Smooth muscle cell (in vitro differentiated cells): Measurements from ENCODE around the gene ACKR3. TPM values are rescaled to one million over a fixed set of nuclear protein-coding genes. Genes with fewer than 3 reads are reported as not detected.

Source experiments
- DNase-seq: peaks from one replicate; lab custom pipeline; 2025; ENCODE audit not compliant: unreplicated experiment; lab: John Stamatoyannopoulos, UW
- H2AFZ ChIP-seq: fragments of 200-600 bp; sonication (generic); 2 replicates; pipeline ENCODE4 v1.6.0; 2016; ENCODE audit warnings: antibody characterized with exemption, low read depth, mild to moderate bottlenecking
- H3F3A ChIP-seq: fragments of 200-600 bp; sonication (generic); 2 replicates; pipeline ENCODE4 v1.6.0; 2017; ENCODE audit warnings: antibody characterized with exemption, low read depth
- H3K27ac ChIP-seq: fragments of 200-600 bp; sonication (generic); 2 replicates; pipeline ENCODE4 v1.5.1; 2016; ENCODE audit warnings: low read depth, mild to moderate bottlenecking
- H3K27me3 ChIP-seq: fragments of 200-600 bp; sonication (generic); 2 replicates; pipeline ENCODE4 v1.6.1; 2016; ENCODE audit warnings: low read depth, mild to moderate bottlenecking
- H3K36me3 ChIP-seq: fragments of 200-600 bp; sonication (generic); 2 replicates; pipeline ENCODE4 v1.5.1; 2016; ENCODE audit warnings: low read depth
- H3K4me1 ChIP-seq: fragments of 200-600 bp; sonication (generic); 2 replicates; pipeline ENCODE4 v1.5.1; 2016; ENCODE audit warnings: low read depth
- H3K4me2 ChIP-seq: fragments of 200-600 bp; sonication (generic); 2 replicates; pipeline ENCODE4 v1.6.0; 2016; ENCODE audit warnings: mild to moderate bottlenecking
- H3K4me3 ChIP-seq: fragments of 200-600 bp; sonication (generic); 2 replicates; pipeline ENCODE4 v1.5.1; 2016; ENCODE audit warnings: mild to moderate bottlenecking
- H3K79me2 ChIP-seq: fragments of 200-600 bp; sonication (generic); 2 replicates; pipeline ENCODE4 v1.6.0; 2016; ENCODE audit warnings: low read depth, mild to moderate bottlenecking
- H3K9ac ChIP-seq: fragments of 200-600 bp; sonication (generic); 2 replicates; pipeline ENCODE4 v1.6.0; 2016; ENCODE audit warnings: low read depth
- H3K9me3 ChIP-seq: fragments of 200-600 bp; sonication (generic); replicated peaks from 2 replicates; pipeline ENCODE4 v1.5.1; 2016; ENCODE audit warnings: low read depth
- H4K20me1 ChIP-seq: fragments of 200-600 bp; sonication (generic); 2 replicates; pipeline ENCODE4 v1.6.0; 2016; ENCODE audit warnings: low read depth
- CTCF ChIP-seq: fragments of 200-600 bp; sonication (generic); IDR thresholded peaks from 2 replicates; pipeline ENCODE4 v1.5.1; 2017; ENCODE audit warnings: borderline replicate concordance, mild to moderate bottlenecking, antibody characterized with exemption; ENCODE audit not compliant: insufficient read depth, poor library complexity, severe bottlenecking
- WGBS: methylation state at CpG from one replicate; pipeline ENCODE4 v1.1.7; 2016; ENCODE audit warnings: low lambda C conversion rate; 5-methylcytosine and 5-hydroxymethylcytosine counted together
- polyA plus RNA-seq: library from polyadenylated mRNA; unstranded; fragments of >200 nt; fragmentation: Nextera tagmentation; extraction: Ambion mirVana; gene quantifications from 2 replicates; pipeline ENCODE4 v1.2.1, GENCODE V29; 2016
- total RNA-seq: library from RNA; depleted of rRNA; stranded (reverse); fragments of >200 nt; gene quantifications from 2 replicates; pipeline ENCODE4 v1.2.3, GENCODE V29; 2014

ACKR3 gene
- total and polyA plus RNA-seq, 2 experiments from 2014 or later, result 44.6 to 72.5 TPM

- peaks cover 15% of the 10 kb centered on the region for H4K20me1 ChIP-seq
- 72% methylated on average over 16 of the region's 16 CpGs for WGBS
- no peak overlapping the region for H3K27ac ChIP-seq
- no peaks in the 10 kb centered on the region for H3K36me3 ChIP-seq
- no peak for DNase-seq
- H3K79me2 ChIP-seq, result peaks cover 16% of the 10 kb centered on the region
- no peak overlapping the region for H3K4me2 ChIP-seq
- H2AFZ ChIP-seq, result no peak overlapping the region
- H3K4me1 ChIP-seq, result peaks cover 1% of the 10 kb centered on the region
- no peak overlapping the region for H3K9ac ChIP-seq
- H3K4me3 ChIP-seq, result no peak overlapping the region
- H3K9me3 ChIP-seq, result no peaks in the 10 kb centered on the region
- TF ChIP-seq CTCF, result no peak
- H3F3A ChIP-seq, result no peaks in the 10 kb centered on the region
- H3K27me3 ChIP-seq, result no peaks in the 10 kb centered on the region
Measured at GRCh38 chr2:236584521-236585384, 15.1 kb downstream of the ACKR3 start.

GRCh38 chr2:236585966-236586365, 16.3 kb downstream of the ACKR3 start:
- no peaks in the 10 kb centered on the region for H3K27me3 ChIP-seq
- 97% methylated on average over 5 of the region's 5 CpGs for WGBS
- DNase-seq, result no peak

GRCh38 chr2:236587861-236588815, 18.5 kb downstream of the ACKR3 start:
- no peak for DNase-seq
- no peak overlapping the region for H3K27ac ChIP-seq
- H3K36me3 ChIP-seq, result no peaks in the 10 kb centered on the region
- no peak overlapping the region for H3K9ac ChIP-seq
- no peak overlapping the region for H2AFZ ChIP-seq
- no peak overlapping the region for H3K4me3 ChIP-seq
- no peaks in the 10 kb centered on the region for H3K4me1 ChIP-seq
- 96% methylated on average over 32 of the region's 32 CpGs for WGBS
- H3K4me2 ChIP-seq, result no peak overlapping the region
- H3F3A ChIP-seq, result no peaks in the 10 kb centered on the region
- H3K27me3 ChIP-seq, result no peaks in the 10 kb centered on the region
- H4K20me1 ChIP-seq, result no peaks in the 10 kb centered on the region
- no peaks in the 10 kb centered on the region for H3K79me2 ChIP-seq
- TF ChIP-seq CTCF, result no peak
- H3K9me3 ChIP-seq, result no peaks in the 10 kb centered on the region

More at GRCh38 chr2:236585966-236586365, 16.3 kb downstream of the ACKR3 start:
- H3K4me1 ChIP-seq, result no peaks in the 10 kb centered on the region
- no peak overlapping the region for H3K27ac ChIP-seq
- H4K20me1 ChIP-seq, result peaks cover 7% of the 10 kb centered on the region
- TF ChIP-seq CTCF, result no peak
- H3K9ac ChIP-seq, result no peak overlapping the region
- no peaks in the 10 kb centered on the region for H3K9me3 ChIP-seq
- H3K79me2 ChIP-seq, result peaks cover 7% of the 10 kb centered on the region
- H3K4me2 ChIP-seq, result no peak overlapping the region
- H3K4me3 ChIP-seq, result no peak overlapping the region
- H3F3A ChIP-seq, result no peaks in the 10 kb centered on the region
- H2AFZ ChIP-seq, result no peak overlapping the region
- H3K36me3 ChIP-seq, result no peaks in the 10 kb centered on the region
